GM04504 (cell line): ENCODE measurements around the gene MCM7.

Experiments used
- DNase-seq: peaks from one replicate; pipeline ENCODE4 v3.0.0-alpha.2; 2012; ENCODE audit warnings: low read depth

The MCM7 gene

GRCh38 chr7:100093925-100094486 is 7.2 kb downstream of the MCM7 start:
- no peak for DNase-seq

GRCh38 chr7:100093498-100093897 is 7.7 kb downstream of the MCM7 start:
- DNase-seq: no peak

DNA sequence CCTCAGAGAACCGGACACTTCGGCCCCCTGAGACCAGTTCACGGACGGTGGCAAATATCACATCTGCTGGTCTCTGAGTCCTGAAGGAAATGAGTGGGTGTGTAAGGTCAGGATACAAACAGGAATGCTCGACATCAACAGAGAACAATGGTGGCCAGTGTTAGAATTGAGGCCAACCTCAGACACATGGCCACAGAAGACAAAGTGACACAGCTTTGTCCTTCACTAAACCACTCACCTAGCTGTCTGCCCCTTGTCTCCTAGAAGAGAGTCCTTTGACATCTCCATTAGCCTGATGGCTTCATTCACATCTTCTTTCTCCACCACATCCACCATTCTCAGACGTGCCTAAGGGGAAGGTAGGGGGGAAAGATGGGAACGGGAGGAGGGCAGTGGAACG is 8.1 kb downstream of the MCM7 start:
- DNase-seq: no peak

DNA sequence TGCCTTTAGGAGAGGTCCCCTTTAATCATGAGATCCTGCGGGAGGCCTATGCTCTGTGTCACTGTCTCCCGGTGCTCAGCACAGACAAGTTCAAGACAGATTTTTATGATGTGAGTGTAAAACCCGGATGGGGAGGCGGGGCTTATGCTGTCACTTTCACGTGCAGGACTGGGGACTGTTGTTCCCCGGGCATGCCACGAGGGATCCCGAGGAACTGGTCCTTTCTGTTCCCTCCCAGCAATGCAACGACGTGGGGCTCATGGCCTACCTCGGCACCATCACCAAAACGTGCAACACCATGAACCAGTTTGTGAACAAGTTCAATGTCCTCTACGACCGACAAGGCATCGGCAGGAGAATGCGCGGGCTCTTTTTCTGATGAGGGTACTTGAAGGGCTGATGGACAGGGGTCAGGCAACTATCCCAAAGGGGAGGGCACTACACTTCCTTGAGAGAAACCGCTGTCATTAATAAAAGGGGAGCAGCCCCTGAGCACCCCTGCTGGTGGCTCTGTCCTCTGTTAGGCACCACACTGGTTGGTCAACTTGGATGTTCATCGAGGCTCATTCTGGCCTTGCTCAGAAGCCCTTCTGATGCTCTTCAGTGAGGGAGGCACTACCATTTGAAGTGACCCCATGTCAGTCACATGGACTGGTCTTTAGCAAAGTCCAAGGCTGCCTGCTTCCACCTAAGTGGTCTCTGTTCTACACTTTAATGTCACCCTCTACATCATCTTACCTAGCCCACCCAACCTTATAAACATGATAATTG is 9.6 kb downstream of the MCM7 start:
- no peak for DNase-seq

GRCh38 chr7:100090527-100091410 is 10.4 kb downstream of the MCM7 start:
- DNase-seq: no peak

DNA sequence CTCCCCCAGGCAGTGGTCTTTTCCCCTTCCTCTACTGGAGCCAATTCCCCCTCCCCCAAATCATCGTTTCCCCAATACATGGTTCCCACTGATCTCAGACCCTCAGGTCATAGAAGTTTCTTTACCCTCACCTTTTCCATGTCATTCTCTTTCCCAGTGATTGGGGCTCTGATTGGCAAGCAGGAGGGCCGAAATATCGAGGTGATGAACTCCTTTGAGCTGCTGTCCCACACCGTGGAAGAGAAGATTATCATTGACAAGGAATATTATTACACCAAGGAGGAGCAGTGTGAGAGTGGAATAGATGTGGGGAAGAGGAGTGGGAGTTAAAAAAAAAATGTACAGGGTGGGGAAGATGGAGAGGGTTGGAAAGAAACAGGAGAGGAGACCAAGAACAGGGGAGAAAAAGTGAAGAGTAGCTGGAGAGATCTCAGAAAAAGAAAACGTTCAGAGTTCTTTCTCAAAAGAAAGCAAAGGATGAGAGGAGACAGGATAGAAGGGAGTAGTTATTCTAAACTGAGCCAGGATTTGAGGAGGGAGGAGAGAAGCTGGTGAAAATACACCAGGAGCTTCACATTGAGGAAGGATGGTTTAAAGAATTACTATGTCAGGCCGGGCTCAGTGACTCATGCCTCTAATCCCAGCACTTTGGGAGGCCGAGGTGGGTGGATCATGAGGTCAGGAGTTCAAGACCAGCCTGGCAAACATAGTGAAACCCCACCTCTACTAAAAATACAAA is 11.6 kb downstream of the MCM7 start:
- DNase-seq: no peak

- peak; percentile 55 for DNase-seq
Measured at GRCh38 chr7:100088621-100089457, 12.4 kb downstream of the MCM7 start, which contains the start of gene COPS6. TSS of gene COPS6 (plus strand) at chr7:100088969. CDS start at chr7:100088991, 22 bp downstream.

DNA sequence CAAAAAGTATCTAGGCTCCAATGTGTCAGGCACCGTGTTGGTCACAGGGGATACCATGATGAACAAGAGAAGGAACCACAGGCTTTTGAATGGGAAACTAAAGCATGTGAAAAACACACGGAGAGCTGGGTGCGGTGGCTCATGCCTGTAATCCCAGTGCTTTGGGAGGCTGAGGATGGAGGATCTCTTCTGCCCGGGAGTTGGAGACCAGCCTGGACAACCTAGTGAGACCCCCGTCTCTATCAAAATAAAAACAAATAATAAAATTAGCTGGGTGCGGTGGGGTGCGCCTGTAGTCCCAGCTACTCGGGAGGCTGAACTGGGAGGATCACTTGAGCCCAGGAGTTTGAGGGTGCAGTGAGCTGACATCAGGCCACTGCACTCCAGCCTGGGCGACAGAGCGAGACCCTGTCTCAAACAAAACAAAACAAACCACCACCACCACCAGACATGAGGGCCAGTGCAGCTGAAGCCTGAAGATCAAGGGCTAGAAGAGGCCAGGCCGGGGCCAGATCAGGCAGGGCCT is 13.0 kb downstream of the MCM7 start:
- DNase-seq: no peak

DNA sequence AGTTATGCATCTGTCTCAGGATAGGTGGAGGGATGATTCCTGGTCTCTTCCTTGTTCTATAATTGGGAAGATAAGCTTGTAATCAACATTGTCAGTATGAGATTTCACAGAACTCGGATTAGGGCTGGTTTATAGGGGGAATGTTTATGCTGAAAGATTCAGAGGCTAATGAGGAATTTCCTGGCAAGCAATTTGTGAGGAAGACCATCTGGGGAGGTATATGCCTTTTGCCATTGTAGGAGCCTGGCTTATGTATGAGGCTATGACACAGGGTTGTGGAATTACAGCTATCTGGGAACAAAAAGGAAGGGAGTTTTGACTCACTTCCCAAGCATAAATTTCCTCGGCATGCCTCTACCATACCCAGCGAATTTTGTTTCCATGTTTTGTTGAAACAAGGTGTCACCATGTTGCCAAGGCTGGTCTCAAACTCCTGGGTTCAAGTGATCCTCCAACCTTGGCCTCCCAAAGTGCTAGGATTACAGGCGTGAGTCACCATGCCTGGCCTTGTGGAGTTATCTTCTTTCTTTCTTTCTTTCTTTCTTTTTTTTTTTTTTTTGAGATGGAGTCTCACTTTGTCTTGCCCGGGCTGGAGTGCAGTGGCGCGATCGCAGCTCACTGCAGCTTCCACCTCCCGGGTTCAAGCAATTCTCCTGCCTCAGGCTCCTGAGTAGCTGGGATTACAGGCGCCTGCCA is 14.0 kb downstream of the MCM7 start:
- peak; percentile 97 for DNase-seq

DNA sequence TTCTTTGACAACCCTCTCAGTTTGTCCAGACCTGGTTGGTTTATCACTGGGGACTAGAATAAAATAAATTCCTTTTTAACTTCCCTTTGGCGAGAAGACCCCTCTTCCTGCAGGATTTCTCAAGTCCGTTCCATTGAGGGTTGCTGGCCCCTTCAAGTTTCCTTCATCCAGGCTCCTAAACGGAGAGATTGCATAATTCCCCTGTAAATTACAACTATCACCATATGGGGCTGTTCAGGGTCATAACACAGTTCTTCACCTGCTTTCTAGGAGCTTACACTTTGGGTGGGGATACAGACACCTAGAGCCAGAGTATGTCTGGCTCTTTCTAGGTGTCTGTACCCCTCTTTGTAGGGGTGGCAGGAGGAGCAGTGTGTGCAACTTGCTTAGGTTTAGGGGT is 15.7 kb downstream of the MCM7 start:
- DNase-seq: no peak

DNA sequence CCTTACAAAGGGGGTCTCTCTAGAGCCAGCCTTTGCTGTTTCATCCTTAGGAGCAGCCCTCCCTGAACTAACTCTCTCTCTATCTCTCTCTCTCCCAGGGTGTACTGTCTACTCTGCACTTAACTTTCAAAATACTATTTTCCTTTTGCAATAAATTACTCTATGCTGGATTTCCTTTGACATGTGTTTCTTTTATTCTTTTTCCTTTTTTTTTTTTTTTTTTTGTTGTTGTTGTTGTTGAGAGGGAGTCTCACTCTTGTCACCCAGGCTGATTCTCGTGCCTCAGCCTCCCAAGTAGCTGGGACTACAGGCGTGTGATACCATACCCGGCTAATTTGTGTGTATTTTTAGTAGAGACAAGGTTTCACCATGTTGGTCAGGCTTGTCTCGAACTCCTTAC is 18.2 kb downstream of the MCM7 start:
- DNase-seq: no peak

DNA sequence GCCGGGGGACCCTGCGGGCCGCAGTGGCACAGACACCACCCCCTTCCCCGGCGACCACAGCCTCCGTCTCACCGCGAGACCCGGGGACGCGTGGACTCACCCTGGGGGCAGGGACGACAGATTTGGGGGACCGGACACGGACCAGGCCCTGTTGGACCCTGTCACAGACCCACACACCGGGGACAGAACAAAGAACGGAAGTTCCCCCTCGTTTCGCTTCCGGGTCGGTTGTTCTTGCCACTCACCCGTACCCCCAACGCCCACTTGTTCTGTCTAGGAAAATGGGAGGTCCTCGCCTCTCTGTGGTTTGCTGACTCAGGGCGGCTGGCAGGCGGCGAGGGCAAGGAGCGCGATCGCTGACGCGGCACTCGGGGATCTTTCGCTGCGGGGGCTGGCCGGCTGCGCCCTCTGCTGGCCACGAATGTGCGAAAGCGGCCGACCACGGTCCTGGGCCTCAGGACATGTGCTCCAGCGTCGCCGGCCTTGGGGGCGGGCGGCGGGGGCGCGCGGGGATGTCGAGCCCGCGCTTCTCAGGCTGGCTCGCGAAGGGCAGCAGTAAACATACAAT is 19.6 kb downstream of the MCM7 start, which contains the start of gene ZNF3:
ZNF3 (minus strand) TSS at position 189 of the 568 bp plus-strand sequence. CDS start 4,366 bp downstream, outside the sequence.
- peak; percentile 98 for DNase-seq

GRCh38 chr7:100080907-100081534 is 20.2 kb downstream of the MCM7 start:
- no peak for DNase-seq

- DNase-seq: no peak
Measured at GRCh38 chr7:100079024-100079560, 22.1 kb downstream of the MCM7 start.

DNA sequence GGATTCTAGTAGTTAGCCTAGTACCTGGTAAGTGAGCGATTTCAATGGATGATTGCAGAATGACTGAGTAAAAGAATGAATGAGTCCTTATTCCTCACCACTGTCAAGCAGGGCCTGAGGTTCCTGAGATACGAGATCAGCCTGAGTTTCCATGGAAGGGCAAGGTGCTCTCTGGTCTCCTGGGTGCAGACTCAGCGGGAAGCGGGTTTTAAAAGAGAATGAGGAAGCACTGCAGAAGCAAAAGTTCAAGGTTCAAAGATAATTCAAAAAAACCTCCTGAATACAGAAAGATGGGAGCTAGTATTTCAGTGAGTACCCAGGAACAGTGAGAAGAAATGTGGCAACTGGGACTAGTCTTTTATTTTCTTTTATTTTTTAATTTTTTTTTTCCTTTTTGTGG is 24.0 kb downstream of the MCM7 start:
- DNase-seq: no peak

DNA sequence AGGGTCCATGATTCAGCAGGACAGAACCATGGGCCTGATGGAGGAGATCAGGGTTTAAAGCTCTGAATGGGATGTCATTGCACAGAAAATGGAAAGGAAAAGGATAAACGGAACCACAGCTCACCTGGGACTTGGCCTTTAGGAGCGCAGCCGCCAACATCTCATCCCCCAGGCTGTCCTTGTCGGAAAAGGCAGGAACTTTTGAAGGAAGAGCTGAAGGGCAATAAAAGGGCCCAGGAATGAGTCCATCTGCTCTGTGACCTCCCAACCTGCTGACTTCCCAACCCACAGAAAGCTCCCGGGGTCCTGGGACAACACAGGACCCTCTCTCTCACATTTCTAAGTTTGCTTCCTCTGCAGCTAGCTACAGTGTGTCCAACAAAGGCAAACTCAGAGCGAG is 25.8 kb downstream of the MCM7 start:
- DNase-seq: no peak

DNA sequence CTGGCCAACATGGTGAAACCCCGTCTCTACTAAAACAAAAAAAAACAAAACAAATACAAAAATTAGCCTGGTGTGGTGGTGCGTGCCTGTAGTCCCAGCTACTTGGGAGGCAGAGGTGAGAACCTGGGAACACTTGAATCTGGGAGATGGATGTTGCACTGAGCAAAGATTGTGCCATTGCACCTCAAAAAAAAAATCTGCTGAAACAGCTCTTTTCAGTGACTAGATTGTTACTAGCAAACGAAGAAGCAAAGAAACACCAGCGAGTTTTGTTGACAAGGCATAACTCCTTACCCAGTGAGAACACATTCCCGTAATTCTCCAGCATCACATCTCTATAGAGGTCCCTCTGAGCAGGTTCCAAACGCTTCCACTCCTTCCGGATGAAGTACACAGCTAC is 26.4 kb downstream of the MCM7 start:
- no peak for DNase-seq

DNA sequence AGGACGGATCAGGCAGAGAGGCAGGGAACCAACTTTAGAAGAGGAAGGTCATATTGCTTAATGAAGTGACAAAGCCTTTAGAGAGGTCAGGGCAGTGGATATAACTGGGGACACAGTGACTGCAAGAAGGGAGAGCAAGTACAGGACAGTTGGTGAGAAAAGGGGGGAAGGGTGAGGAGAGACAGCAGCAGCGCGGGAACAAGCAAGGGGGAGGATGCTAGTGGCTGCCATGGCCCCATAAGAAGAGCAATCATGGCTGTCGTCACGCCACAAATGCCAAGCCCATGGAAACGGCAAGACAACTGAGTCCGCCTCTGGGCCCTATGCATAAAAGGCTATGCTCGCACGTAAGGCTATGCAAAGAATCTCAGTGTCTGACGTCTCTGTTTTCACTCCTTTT is 28.7 kb downstream of the MCM7 start:
- no peak for DNase-seq
